Breast epithelium (tissue), 3 donors: ENCODE results near the gene STEAP1B.

ENCODE experiments used
- POLR2AphosphoS5 ChIP-seq, 3 donors: sonication (generic); formaldehyde crosslinking; IDR thresholded peaks; one replicate each; pipeline ENCODE4 v1.6.1; 2017; ENCODE audit warnings: antibody characterized with exemption in 3 of 3
- TF ChIP-seq, protein P1 (sequence below), 3 donors: fragments of 450-650 bp; IDR thresholded peaks; one replicate each; pipeline ENCODE4 v1.5.1; 2016 to 2017; ENCODE audit warnings: antibody characterized with exemption in 3 of 3, mild to moderate bottlenecking in 3 of 3, moderate library complexity in 3 of 3

DNA sequence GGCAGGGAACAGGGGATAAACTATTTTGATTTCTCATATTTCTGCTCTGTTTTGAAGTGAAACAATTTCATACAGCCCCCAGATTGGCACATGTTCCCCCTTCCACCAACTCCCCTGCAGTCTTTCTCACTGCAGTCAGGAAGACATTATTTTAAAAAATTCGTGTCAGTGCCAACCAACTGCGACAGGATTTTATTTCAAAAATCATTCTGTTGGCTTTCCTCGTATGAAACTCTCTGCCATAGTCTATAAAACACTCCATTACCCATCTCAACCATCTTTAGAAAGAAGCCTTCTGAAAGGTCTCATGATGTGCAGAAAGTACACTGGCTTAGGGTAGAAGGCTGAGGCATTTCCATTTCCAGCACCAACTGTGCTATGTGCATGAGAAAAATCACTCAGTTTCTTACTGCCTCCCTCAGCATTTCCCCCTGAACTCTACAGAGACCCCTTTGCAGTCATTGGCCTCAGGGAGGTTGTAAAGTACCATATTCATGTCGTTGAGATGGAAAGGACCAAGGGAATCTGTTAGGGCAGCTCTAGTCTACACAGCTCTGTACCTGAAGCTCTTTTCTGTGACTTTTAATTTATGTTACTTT lies 46.9 kb downstream of the STEAP1B start:
- TF ChIP-seq, protein P1, sequence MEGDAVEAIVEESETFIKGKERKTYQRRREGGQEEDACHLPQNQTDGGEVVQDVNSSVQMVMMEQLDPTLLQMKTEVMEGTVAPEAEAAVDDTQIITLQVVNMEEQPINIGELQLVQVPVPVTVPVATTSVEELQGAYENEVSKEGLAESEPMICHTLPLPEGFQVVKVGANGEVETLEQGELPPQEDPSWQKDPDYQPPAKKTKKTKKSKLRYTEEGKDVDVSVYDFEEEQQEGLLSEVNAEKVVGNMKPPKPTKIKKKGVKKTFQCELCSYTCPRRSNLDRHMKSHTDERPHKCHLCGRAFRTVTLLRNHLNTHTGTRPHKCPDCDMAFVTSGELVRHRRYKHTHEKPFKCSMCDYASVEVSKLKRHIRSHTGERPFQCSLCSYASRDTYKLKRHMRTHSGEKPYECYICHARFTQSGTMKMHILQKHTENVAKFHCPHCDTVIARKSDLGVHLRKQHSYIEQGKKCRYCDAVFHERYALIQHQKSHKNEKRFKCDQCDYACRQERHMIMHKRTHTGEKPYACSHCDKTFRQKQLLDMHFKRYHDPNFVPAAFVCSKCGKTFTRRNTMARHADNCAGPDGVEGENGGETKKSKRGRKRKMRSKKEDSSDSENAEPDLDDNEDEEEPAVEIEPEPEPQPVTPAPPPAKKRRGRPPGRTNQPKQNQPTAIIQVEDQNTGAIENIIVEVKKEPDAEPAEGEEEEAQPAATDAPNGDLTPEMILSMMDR (IDR thresholded peaks at IDR 0.05) = no peak
- no peak for TF ChIP-seq POLR2AphosphoS5 (IDR thresholded peaks at IDR 0.05)
